HCT116 (cell line): ENCODE results near the gene MON2. TPM values are rescaled to one million over a fixed set of nuclear protein-coding genes. Genes with fewer than 3 reads are reported as not detected.

Experiments
- ATAC-seq: fragments of 200-7000 bp; cut with Tn5 transposase; 2 replicates; pipeline ENCODE4 v1.9.1; 2020; ENCODE audit warnings: mild to moderate bottlenecking, moderate library complexity
- BruUV-seq: library from RNA; stranded (reverse); fragments of 400-500 nt; replicated peaks from 2 replicates; lab custom pipeline; 2021; lab: Mats Ljungman, UMichigan
- CTCF ChIA-PET: fragments of 300-600 bp; sonication (Branson Sonifier 250); formaldehyde crosslinking; loops from one replicate; lab custom pipeline; 2021; ENCODE audit warnings: antibody characterized with exemption; lab: Charles Lee
- POLR2A ChIA-PET: fragments of 300-600, 350-600 bp; sonication (Branson Sonifier 250); formaldehyde crosslinking; loops from one replicate; lab custom pipeline; 2021; ENCODE audit warnings: antibody characterized with exemption; lab: Charles Lee
- RAD21 ChIA-PET, 2 experiments: fragments of 300-600 bp; sonication (Branson Sonifier 250); formaldehyde crosslinking; loops; one replicate each; lab custom pipeline; 2023; ENCODE audit warnings: low total read pairs in 2 of 2; ENCODE audit not compliant: uncharacterized antibody in 2 of 2, unreplicated experiment in 2 of 2, low non-redundant PET in 1 of 2; lab: Charles Lee
- DNase-seq: peaks from one replicate; pipeline ENCODE4 v3.0.0-alpha.2; 2010; ENCODE audit warnings: low read depth, low spot score
- H2AFZ ChIP-seq: fragments of 200-600 bp; shearing (Covaris generic), sonication (generic); 2 replicates; pipeline ENCODE4 v1.6.1; 2017; ENCODE audit warnings: low read depth, mixed run types, mixed read lengths, antibody characterized with exemption, low read length; ENCODE audit not compliant: poor library complexity, severe bottlenecking
- H3K27ac ChIP-seq: 2 replicates; pipeline ENCODE4 v1.5.1; 2012; ENCODE audit warnings: low read depth, low read length
- H3K27me3 ChIP-seq: fragments of 200-600 bp; sonication (generic); 2 replicates; pipeline ENCODE4 v1.6.1; 2016; ENCODE audit warnings: mixed run types, low read length, mixed read lengths; ENCODE audit not compliant: insufficient read depth
- H3K36me3 ChIP-seq, 2 experiments: fragments of 200-500 bp in 1 of 2; fragments of 200-600 bp in 1 of 2; sonication (Bioruptor generic) in 1 of 2; sonication (generic) in 1 of 2; 2 replicates each; pipeline versions ENCODE4 v1.5.1 to v1.6.1; 2014 to 2016; ENCODE audit warnings: low read length in 2 of 2, inconsistent platforms in 1 of 2, mixed read lengths in 1 of 2, mixed run types in 1 of 2; ENCODE audit not compliant: insufficient read depth in 2 of 2, control insufficient read depth in 1 of 2
- H3K4me1 ChIP-seq, 2 experiments: fragments of 200-600 bp in 1 of 2; sonication (generic) in 1 of 2; 2 replicates each; pipeline versions ENCODE4 v1.5.1 to v1.6.1; 2012 to 2017; ENCODE audit warnings: low read length in 2 of 2, inconsistent platforms in 1 of 2, mild to moderate bottlenecking in 1 of 2, mixed read lengths in 1 of 2, mixed run types in 1 of 2, moderate library complexity in 1 of 2; ENCODE audit not compliant: insufficient read depth in 2 of 2, control insufficient read depth in 1 of 2
- H3K4me2 ChIP-seq: fragments of 200-600 bp; sonication (generic); 2 replicates; pipeline ENCODE4 v1.6.1; 2017; ENCODE audit warnings: mixed run types, low read length, mixed read lengths
- H3K4me3 ChIP-seq, 2 experiments: fragments of 200-600 bp in 1 of 2; sonication (generic) in 1 of 2; replicated peaks in 1 of 2; 2 replicates each; pipeline ENCODE4 v1.5.1; 2011 to 2016; ENCODE audit warnings: low read length in 2 of 2, control low read depth in 1 of 2, low read depth in 1 of 2, mild to moderate bottlenecking in 1 of 2, mixed read lengths in 1 of 2, mixed run types in 1 of 2
- H3K79me2 ChIP-seq: fragments of 200-600 bp; sonication (generic); 2 replicates; pipeline ENCODE4 v1.6.1; 2017; ENCODE audit warnings: mild to moderate bottlenecking, mixed run types, low read length, moderate library complexity, mixed read lengths; ENCODE audit not compliant: insufficient read depth
- H3K9ac ChIP-seq: fragments of 200-600 bp; sonication (generic); 2 replicates; pipeline ENCODE4 v1.6.1; 2016; ENCODE audit warnings: low read length, mixed read lengths
- H3K9me2 ChIP-seq: fragments of 200-600 bp; sonication (generic), shearing (Covaris generic); 2 replicates; pipeline ENCODE4 v1.6.1; 2017; ENCODE audit warnings: mixed run types, mild to moderate bottlenecking, moderate library complexity; ENCODE audit not compliant: insufficient read depth
- H3K9me3 ChIP-seq, 2 experiments: fragments of 200-500 bp in 1 of 2; fragments of 200-600 bp in 1 of 2; sonication (Bioruptor generic) in 1 of 2; sonication (generic) in 1 of 2; 2 replicates each; pipeline ENCODE4 v1.6.1; 2014 to 2017; ENCODE audit warnings: low read length in 2 of 2, mixed read lengths in 2 of 2, inconsistent platforms in 1 of 2, low read depth in 1 of 2, mild to moderate bottlenecking in 1 of 2, mixed run types in 1 of 2, moderate library complexity in 1 of 2; ENCODE audit not compliant: control insufficient read depth in 1 of 2, insufficient read depth in 1 of 2
- H4K20me1 ChIP-seq: fragments of 200-600 bp; sonication (generic), shearing (Covaris generic); 2 replicates; pipeline ENCODE4 v1.6.1; 2017; ENCODE audit warnings: mixed run types, mild to moderate bottlenecking, moderate library complexity; ENCODE audit not compliant: insufficient read depth
- CEBPB ChIP-seq: IDR thresholded peaks from 2 replicates; pipeline ENCODE4 v1.6.1; 2012; ENCODE audit warnings: low read depth
- EGR1 ChIP-seq: IDR thresholded peaks from 2 replicates; pipeline ENCODE4 v1.6.1; 2012; ENCODE audit warnings: low read depth
- EZH2 ChIP-seq: fragments of 200-600 bp; sonication (generic); IDR thresholded peaks from 2 replicates; pipeline ENCODE4 v1.6.1; 2017; ENCODE audit warnings: antibody characterized with exemption, mixed run types
- EZH2phosphoT487 ChIP-seq: fragments of 200-600 bp; IDR thresholded peaks from 2 replicates; pipeline ENCODE4 v1.6.1; 2018; ENCODE audit warnings: antibody characterized with exemption, borderline replicate concordance
- FOSL1 ChIP-seq: IDR thresholded peaks from 2 replicates; pipeline ENCODE4 v1.6.1; 2012; ENCODE audit warnings: low read depth
- JUND ChIP-seq: IDR thresholded peaks from 2 replicates; pipeline ENCODE4 v1.6.1; 2012
- MAX ChIP-seq: IDR thresholded peaks from 2 replicates; pipeline ENCODE4 v1.6.1; 2012
- POLR2A ChIP-seq: IDR thresholded peaks from 2 replicates; pipeline ENCODE4 v1.7.0; 2011; ENCODE audit warnings: borderline replicate concordance; ENCODE audit not compliant: insufficient read depth, insufficient read length; ENCODE audit errors: extremely low read depth
- POLR2AphosphoS5 ChIP-seq: IDR thresholded peaks from 2 replicates; pipeline ENCODE4 v1.6.1; 2011; ENCODE audit warnings: mild to moderate bottlenecking, low read depth, low read length, moderate library complexity
- SIN3A ChIP-seq: IDR thresholded peaks from 2 replicates; pipeline ENCODE4 v1.6.1; 2012; ENCODE audit warnings: low read depth
- TCF7L2 ChIP-seq: IDR thresholded peaks from 2 replicates; pipeline ENCODE4 v1.7.0; 2011; ENCODE audit warnings: borderline replicate concordance, inconsistent platforms; ENCODE audit not compliant: insufficient read depth, insufficient read length; ENCODE audit errors: extremely low read depth
- ZNF274 ChIP-seq: fragments of 200-500 bp; sonication (Bioruptor generic); IDR thresholded peaks from 2 replicates; pipeline ENCODE4 v1.6.1; 2014; ENCODE audit warnings: mild to moderate bottlenecking, low read depth, low read length, inconsistent platforms
- intact Hi-C: fragments of 100-400 bp; cut with micrococcal nuclease; formaldehyde crosslinking; loops from 2 replicates; pipeline ENCODE4 v1.10.0; 2022
- total RNA-seq: library from RNA; stranded (reverse); gene quantifications from one replicate; pipeline ENCODE4 v1.2.1, GENCODE V29; 2021; ENCODE audit not compliant: unreplicated experiment
- TF ChIP-seq, protein P1 (sequence below): IDR thresholded peaks from 2 replicates; pipeline ENCODE4 v1.6.1; 2012; ENCODE audit warnings: low read depth

MON2 gene
- total RNA-seq, 1 experiment from 2014 or later: 30.7 TPM

GRCh38 chr12:62562846-62563245 lies 96.2 kb downstream of the MON2 start:
- H2AFZ ChIP-seq: no peak overlapping the region
- H3K9me3 ChIP-seq: no peaks in the 10 kb centered on the region
- peaks cover 4 to 13% of the 10 kb centered on the region in 2 experiments; a peak in 1 of 4 replicates for H3K36me3 ChIP-seq
- ChIA-PET RAD21 (no interaction called here), POLR2A (interaction anchor here (1.0 kb wide), 1 partner anchor 68 kb away, joined by 3 read pairs; no protein-coding TSS in a partner anchor), CTCF (no interaction called here)
- no peaks in the 10 kb centered on the region for H3K79me2 ChIP-seq
- no peak for ATAC-seq
- H3K27me3 ChIP-seq: no peaks in the 10 kb centered on the region
- no peak overlapping the region for H3K9ac ChIP-seq
- no peaks in the 10 kb centered on the region for H3K9me2 ChIP-seq
- no peak overlapping the region for H3K4me3 ChIP-seq
- H3K27ac ChIP-seq: no peak overlapping the region
- no TSS peak for BruUV-seq
- no peaks in the 10 kb centered on the region for H4K20me1 ChIP-seq
- intact Hi-C loops: no loop called here
- TF ChIP-seq EZH2phosphoT487: no peak
- TF ChIP-seq POLR2A: no peak
- no peak for TF ChIP-seq EGR1
- TF ChIP-seq JUND: no peak
- no peak for TF ChIP-seq MAX
- TF ChIP-seq CEBPB: no peak
- TF ChIP-seq TCF7L2: no peak
- no peak for TF ChIP-seq EZH2
- TF ChIP-seq SIN3A: no peak
- no peak for TF ChIP-seq POLR2AphosphoS5
- TF ChIP-seq FOSL1: no peak
- TF ChIP-seq, protein P1, sequence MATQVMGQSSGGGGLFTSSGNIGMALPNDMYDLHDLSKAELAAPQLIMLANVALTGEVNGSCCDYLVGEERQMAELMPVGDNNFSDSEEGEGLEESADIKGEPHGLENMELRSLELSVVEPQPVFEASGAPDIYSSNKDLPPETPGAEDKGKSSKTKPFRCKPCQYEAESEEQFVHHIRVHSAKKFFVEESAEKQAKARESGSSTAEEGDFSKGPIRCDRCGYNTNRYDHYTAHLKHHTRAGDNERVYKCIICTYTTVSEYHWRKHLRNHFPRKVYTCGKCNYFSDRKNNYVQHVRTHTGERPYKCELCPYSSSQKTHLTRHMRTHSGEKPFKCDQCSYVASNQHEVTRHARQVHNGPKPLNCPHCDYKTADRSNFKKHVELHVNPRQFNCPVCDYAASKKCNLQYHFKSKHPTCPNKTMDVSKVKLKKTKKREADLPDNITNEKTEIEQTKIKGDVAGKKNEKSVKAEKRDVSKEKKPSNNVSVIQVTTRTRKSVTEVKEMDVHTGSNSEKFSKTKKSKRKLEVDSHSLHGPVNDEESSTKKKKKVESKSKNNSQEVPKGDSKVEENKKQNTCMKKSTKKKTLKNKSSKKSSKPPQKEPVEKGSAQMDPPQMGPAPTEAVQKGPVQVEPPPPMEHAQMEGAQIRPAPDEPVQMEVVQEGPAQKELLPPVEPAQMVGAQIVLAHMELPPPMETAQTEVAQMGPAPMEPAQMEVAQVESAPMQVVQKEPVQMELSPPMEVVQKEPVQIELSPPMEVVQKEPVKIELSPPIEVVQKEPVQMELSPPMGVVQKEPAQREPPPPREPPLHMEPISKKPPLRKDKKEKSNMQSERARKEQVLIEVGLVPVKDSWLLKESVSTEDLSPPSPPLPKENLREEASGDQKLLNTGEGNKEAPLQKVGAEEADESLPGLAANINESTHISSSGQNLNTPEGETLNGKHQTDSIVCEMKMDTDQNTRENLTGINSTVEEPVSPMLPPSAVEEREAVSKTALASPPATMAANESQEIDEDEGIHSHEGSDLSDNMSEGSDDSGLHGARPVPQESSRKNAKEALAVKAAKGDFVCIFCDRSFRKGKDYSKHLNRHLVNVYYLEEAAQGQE: no peak
- TF ChIP-seq ZNF274: no peak
- DNase-seq: no peak
- H3K4me2 ChIP-seq: no peak overlapping the region
- H3K4me1 ChIP-seq: no peaks in the 10 kb centered on the region
